Cerebellar nuclear complex (tissue), 1 donor: Measurements from ENCODE around the gene EFNA3.

ENCODE experiments used
- DNase-seq, 2 experiments: peaks; one replicate each; lab custom pipeline; 2025; lab: John Stamatoyannopoulos, UW

The EFNA3 gene

DNA sequence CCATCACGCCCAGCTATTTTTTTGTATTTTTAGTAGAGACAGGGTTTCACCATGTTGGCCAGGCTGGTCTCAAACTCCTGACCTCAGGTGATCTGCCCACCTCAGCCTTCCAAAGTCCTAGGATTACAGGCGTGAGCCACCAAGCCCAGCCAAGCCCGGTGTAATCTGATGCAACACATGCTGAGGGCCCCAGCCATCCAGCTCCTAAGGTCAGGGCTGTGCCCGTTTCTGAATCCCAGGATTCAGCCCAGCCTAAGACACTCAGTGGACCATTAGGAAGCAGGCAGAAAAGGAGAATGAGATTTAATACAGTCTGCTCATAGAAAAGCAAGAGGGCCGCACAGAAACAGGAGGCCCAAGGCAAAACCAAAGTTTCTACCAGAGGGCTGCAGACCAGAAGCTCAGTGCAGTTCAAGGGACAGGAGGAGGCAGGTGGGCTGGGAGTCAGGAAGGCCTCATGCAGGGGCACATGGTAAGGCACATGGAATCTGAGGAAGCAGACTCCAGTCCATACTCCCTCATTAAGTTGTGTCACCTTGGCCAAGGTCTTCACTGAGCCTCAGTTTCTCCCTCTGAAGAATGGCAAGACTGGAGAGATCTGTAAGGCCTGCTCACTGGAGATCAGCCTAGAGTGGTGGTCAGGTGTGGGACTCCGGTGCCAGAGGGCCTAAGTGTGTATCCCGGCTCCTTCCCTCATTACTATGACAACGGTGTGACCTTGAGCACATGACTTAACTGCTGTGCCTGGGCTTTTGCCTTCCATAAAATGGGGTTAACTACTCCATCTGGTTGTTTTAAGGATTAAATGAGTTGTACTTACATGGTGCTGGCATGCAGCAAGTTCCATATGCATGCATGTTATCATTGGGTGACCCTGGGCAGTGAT lies 29.9 kb upstream of the EFNA3 start:
- DNase-seq = no peak

DNA sequence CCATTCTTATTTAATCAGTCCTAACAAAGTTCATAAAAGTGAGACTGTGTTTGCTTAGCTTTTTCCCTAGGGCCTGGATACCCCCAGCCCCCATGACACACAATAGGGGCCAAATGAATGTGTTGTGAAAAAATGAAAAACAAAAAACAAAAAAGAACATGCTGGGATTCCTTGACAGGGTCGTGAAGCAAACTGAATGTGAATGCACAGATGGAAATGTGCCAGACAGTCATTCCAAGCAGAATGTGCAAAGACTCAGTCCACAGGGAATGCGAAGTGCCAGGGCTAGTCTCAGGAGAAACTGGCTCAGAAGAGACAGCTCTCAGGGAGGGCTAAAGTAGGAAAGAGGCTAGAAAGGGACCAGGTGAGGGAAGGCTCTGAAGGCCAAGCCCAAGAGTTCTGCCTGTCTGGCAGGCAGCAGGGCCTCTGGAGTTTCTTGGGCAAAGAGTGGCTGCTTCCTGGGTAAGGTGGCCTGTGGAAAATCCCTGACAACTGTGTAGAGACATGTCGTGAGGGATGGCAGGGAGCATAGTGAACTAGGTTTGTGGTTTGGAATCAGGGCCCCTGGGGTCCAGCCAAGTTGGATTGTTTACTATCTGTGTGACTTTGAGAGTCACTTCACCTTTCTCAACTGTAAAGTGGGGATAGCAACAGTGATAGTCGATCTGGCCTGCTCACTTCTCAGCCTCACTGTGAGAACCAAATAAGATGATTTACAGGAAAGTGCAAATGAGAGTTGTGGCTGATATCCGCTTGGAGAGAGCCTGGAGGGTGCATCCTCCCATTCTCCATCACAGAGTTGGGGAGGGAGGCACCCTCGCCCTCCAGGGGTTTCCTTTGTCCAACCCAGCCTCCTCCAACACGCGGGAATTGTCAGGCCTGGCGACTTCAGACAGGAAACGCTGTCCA lies 28.7 kb upstream of the EFNA3 start:
- DNase-seq = no peak

DNA sequence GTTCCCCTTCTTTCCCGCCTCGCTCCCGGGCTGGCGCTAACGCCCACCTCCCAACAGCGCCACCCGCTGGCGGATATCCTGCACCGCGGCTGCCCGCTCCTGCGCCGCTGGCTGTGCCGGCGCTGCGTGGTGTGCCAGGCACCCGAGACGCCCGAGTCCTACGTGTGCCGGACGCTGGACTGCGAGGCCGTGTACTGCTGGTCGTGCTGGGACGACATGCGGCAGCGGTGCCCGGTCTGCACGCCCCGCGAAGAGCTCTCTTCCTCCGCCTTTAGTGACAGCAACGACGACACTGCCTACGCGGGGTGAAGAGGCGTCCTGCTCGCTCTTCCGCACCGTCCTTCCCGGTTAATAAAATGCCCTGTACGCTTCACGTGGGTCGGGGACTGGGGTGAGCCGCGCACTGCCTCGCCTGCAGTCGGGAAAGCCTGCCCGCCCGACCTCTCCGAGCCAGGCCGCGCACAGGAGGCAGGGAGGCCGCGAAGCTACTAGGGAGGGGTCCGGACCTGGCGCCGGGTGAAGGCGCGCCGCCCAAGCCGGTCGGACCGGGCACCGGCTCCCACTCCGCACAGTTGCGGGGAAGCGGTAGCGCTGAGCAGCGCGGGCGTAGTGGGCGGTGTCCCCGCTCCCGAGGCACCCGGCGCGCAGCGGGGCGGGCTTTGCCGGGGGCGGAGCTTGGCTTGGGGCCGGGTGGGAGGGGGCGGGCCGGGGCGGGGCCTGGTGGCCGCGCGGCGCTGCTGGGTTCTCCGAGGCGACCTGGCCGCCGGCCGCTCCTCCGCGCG lies 27.9 kb upstream of the EFNA3 start, which contains the start of gene ADAM15:
TSS of gene ADAM15 (plus strand) at position 757 of the 782 bp plus-strand sequence. CDS start 71 bp downstream, outside the sequence.
- no peak for DNase-seq

DNA sequence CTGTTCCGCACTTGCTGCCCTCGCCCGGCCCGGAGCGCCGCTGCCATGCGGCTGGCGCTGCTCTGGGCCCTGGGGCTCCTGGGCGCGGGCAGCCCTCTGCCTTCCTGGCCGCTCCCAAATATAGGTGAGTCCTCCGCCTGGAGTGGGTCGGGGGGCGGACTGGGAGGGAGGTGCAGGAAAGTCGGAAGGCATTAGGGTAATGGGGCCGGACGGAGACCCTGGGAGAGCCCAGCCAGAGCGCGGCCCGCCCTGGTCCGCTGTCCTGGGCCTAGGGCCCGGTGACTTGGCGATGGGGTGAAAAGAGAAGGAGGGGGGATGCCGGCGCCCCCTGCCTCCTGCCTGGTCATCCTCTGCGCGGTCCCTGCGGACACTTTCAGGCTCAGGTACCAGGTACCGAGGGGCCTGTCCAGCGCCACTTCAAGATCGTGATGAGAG lies 27.3 kb upstream of the EFNA3 start:
- no peak for DNase-seq

DNA sequence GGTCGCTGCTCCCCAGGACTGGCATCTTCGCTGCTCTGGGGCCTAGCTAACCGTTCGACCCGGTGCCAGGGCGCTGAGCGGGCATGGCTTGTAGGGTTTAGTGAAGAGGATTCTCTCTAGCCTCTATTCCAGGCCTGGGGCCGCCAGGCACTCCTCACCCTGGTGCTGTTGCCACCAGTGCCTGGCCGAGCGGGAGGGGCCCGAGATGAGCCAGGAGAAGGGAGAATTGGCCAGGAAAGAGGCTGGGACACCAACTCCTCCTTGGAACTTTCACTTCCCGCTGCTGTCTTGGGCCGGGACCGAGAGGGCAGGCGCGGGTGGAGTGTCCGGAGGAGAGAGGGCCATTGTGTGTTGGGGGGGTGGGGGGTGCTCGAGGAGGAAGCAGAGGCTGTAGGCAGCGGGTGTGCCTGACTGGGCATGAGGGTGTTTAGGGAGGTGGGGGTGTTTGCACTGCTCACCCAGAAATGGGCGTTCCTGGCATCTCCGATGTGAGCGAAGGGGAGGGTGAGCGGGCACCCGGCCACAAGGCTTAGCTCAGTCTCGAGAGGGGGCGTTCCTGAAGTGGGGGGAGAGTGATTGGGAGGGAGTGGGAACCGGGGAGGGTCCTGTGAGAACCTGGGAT lies 26.7 kb upstream of the EFNA3 start:
- DNase-seq = no peak

DNA sequence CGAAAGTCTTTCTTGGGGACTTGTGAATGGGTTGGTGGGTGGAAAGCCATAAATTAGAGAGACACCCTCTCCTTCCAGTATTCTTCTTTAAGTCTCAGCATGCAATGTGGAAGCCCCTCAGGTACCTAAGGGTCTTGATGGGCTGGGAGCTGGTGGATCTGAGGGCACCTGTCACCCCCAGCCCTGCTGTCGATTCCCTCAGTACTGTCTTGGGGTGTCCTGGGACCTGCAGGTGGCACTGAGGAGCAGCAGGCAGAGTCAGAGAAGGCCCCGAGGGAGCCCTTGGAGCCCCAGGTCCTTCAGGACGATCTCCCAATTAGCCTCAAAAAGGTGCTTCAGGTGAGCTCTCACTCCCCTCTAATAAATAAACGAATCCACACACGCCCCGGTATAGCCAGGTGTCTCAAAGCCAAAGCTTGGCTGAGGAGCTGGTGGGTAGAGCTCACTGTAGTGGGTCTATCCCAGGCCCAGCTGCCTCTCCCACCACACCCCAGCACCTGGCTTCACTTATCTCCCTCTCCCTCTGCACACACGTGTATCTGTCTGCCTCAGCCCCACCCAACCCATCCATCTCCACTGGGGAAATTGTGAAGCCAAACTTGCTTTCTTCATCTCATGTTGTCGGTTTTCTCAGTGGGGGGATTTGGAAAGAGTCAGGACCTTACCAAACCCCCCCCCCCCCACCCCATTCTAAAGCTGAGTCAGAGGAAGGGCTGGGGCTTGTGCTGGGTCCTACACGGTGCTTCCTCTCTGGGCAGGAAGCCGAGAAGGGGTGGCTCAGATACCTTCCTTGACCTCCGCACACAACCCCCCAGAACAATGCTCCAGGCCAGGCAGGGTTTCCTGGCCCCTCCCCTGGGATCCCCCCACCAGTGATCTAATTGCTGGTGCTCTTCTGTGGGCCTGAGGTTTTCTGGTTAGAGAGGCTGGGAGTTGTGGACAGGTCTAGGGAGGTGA lies 25.9 kb upstream of the EFNA3 start:
- no peak for DNase-seq

DNA sequence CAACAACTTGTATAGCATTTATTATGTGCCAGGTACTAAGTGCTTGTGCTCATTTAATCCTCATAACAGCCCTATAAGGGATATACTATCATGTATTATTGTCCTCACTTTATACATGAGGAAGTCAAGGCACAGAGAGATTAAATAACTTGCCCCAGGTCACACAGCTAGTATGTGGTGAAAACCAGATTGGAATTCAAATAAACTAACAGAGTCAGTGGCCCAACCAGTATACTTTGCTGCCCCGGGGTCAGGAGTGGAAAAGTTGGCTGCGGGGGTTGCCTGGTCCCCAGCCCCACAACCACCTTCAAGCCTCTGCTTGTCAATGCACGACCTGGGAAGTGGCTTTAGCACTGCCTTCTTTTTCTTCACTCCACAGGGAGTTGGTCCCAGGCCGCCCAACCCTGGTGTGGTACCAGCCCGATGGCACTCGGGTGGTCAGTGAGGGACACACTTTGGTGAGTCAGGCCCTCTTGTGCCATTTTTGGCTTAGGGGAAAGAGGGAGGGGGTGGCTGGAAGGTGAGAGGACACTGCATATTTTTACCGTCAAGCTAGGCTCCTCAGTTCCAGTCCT lies 25.0 kb upstream of the EFNA3 start:
- DNase-seq = no peak

DNA sequence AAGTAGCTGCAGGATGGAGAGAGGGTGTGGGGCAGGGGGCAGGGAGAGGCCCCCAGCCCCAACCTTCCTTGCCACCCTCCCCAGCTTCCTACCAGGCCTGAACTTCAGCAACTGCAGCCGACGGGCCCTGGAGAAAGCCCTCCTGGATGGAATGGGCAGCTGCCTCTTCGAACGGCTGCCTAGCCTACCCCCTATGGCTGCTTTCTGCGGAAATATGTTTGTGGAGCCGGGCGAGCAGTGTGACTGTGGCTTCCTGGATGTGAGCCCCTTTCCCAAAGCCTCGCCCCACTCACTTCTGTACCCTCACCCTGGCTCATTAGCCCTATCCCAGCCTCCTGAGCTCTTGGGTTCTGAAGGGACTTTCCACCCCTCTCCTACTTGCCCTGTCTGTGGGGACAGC lies 21.5 kb upstream of the EFNA3 start:
- DNase-seq = no peak

DNA sequence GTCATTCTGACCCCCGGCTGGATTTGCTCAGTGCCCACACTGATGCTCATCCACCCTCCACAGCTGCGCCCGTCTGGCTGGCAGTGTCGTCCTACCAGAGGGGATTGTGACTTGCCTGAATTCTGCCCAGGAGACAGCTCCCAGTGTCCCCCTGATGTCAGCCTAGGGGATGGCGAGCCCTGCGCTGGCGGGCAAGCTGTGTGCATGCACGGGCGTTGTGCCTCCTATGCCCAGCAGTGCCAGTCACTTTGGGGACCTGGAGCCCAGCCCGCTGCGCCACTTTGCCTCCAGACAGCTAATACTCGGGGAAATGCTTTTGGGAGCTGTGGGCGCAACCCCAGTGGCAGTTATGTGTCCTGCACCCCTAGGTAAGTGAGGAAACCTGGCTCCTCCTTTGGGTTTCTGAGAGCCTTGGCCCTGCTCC lies 20.8 kb upstream of the EFNA3 start:
- no peak for DNase-seq

DNA sequence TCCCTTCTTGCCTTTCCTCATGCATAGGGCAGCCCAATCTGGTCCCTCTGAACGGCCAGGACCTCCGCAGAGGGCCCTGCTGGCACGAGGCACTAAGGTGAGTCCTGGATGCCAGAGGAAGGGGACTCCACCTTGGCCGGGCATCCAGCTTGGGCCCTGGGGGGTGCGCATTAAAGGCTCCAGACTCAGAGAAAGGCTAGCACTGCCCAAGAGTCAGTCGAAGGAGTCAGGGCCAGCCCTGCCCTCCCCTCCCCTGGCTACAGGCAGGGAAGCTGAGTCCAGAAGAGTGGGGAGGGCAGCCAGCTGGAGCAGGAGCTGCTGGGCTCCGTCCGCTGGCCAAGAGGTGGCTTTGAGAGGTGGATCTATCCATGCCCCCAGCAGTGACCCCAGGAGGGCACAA lies 17.9 kb upstream of the EFNA3 start:
- DNase-seq = no peak

DNA sequence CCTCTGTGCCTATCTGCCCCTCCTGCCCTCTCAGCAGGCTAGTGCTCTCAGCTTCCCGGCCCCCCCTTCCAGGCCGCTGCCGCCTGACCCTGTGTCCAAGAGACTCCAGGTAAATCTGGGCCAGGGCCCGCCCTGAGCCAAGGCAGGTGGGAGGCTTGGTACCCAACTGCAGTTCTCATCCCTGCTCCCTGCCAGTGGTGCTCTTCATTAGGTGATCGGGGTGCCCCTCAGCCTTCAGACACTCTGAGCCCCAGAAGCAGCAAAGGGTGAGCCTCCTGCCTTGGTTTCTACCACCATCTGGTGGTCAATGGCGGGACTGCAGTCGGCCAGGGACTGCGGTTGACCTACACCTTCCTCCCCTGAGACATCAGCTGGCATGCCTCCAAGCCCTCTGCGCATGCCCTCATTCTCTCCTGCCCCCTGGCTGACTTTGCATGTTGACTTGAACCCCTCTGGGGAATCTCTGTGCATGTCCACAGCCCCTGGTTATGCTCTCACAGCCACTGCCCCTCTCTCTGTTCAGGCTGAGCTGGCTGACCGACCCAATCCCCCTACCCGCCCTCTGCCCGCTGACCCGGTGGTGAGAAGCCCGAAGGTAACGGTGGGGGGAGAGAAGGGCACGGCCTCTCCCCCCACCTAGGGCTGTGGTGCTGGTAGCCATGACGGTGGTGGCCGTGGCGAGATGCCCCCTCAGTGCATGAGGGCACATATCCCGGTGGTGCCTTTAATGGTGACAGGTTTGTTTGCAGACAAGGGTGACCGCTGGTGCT lies 17.1 kb upstream of the EFNA3 start:
- peak in 1 of 2 experiments; percentile 28 for DNase-seq

DNA sequence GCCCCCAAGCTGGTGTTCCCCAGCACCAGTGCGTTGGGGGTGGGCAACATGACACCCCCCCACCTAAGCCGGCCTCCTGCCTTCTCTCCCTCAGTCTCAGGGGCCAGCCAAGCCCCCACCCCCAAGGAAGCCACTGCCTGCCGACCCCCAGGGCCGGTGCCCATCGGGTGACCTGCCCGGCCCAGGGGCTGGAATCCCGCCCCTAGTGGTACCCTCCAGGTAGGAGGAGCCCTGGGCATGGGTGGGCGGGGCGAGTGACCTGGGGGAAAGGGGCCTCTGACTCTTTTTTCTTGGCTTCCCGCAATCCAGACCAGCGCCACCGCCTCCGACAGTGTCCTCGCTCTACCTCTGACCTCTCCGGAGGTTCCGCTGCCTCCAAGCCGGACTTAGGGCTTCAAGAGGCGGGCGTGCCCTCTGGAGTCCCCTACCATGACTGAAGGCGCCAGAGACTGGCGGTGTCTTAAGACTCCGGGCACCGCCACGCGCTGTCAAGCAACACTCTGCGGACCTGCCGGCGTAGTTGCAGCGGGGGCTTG lies 16.4 kb upstream of the EFNA3 start:
- DNase-seq = no peak

DNA sequence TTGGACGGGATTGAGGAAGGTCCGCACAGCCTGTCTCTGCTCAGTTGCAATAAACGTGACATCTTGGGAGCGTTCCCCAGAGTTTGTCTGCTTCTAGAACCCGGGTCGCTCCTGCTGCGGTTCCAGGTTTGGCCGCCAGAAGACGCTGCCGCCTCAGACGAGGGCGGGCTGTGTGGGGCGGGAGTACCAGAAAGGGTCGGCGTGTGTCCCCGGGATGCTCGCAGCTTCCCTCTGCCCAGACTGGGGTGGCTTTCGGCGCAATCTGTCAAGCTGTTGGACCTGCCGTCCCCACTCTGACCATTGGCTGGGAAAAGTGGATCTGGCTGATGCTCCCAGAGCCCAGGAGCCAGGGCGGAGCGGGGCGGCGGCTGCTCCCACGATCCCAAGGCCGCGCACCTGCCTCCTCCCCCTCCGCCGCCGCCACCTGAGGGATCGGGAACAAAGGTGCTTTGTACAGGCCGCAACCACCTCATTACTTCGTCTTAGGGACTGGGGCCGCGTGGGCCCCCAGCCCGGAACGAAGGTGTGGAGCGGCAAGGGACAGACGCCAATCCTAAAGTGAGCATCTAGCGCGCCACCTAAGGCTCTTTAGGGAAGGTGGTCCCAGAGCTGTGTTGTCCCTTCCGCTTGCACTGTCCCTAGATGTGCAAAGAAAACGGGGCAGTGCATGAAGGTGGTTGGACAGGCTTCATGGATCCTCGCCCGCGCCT lies 15.8 kb upstream of the EFNA3 start:
- no peak for DNase-seq

DNA sequence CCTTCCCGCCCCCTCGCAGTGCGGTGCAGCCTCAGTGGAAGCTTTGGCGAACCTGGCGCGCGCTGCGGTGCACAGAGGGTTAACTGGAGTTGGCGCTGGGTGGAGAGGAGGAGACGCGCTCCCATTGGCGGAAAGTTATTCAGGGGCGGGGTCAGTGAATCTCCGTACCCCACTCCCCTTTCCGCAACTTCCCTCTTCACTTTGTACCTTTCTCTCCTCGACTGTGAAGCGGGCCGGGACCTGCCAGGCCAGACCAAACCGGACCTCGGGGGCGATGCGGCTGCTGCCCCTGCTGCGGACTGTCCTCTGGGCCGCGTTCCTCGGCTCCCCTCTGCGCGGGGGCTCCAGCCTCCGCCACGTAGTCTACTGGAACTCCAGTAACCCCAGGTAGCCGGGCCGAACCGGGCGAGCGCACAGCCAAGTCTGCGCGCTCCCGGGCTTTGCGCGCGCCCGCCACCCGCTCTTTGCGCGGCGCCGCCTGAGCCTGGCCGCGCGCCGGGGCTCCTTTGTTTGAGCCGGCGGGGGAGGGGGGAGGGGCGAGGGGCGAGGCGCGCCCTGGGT lies 15.0 kb upstream of the EFNA3 start, which contains the start of gene EFNA4:
TSS of gene EFNA4 (plus strand) at position 191 of the 561 bp plus-strand sequence. CDS start at position 275, 84 bp downstream.
- DNase-seq = no peak

DNA sequence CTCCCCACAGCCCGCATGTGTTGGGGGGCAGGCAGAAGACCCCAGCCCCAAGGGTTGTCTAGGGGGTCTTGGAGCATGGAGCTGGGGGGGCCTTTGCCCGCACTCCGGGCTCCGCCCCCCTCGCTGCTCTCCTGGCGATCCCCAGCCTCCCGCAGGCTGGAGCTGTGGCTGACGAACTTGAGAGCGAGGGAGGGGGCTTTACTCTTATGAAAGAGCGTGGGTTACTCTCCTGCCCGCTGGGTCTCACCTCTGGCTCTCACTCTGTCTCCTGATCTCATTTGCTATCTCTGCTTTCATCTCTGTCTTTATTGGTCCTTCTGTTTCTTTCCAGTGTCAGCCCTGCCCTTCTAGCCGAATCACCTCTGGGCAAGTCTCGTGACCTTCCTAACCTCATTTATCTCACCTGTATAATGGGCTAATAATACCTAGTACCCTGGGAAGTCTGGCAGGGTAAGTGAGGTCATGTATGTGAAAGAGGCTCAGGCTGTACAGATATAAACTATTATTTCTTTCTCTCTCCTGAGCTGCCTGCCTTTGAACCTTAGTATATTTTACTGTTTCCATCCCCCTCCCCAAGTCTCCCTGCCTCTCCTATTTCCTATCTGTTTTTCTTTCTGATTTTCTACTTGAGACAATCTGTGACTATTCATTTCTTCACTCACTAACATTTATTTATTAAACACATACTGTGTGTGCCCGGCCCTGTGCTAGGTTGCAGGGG lies 14.4 kb upstream of the EFNA3 start:
- DNase-seq = no peak

DNA sequence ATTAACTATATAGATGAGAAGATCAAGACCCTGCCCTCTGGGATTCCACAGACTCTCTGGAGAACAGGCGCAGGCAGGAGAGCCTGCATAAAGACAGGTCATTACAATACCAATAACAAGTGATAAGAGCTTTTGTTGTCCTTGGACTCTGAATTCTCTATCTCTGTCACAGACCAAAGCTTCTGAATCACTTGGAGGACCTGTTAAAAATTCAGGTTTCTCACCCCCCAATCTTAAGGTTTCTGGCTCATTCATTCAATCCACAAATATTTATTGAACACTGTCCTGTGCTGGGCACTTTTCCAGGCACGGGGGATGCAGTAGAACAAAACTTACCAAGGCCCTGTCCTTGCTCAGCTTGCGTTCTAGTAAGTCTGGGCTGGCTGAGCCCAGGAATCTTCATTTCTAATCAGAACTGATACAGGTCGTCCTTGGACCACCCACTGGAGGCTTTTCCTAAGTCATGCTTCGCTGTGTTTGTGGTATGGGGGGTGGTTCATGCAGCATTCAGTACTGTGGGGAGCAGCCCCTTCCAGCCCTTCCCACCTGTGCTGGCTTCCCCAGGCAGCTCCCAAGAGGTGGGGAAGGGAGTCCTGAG lies 13.7 kb upstream of the EFNA3 start:
- no peak for DNase-seq

DNA sequence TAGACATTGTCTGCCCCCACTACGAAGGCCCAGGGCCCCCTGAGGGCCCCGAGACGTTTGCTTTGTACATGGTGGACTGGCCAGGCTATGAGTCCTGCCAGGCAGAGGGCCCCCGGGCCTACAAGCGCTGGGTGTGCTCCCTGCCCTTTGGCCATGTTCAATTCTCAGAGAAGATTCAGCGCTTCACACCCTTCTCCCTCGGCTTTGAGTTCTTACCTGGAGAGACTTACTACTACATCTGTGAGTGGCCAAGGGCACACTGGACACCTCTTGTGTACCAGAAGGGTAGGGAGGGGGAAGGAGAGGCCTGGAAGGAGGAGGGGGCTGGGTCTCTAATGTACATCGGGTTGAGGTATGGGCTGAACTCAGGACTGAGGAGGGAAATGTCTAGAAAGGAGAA lies 11.9 kb upstream of the EFNA3 start:
- no peak for DNase-seq
